ENCODE measurements around the gene CPM. TPM values are rescaled to one million over a fixed set of nuclear protein-coding genes. Genes with fewer than 3 reads are reported as not detected.

Gene CPM
- polyA plus RNA-seq, 4 donors: 17.3 to 36.2 (median 27.6) TPM

DNA sequence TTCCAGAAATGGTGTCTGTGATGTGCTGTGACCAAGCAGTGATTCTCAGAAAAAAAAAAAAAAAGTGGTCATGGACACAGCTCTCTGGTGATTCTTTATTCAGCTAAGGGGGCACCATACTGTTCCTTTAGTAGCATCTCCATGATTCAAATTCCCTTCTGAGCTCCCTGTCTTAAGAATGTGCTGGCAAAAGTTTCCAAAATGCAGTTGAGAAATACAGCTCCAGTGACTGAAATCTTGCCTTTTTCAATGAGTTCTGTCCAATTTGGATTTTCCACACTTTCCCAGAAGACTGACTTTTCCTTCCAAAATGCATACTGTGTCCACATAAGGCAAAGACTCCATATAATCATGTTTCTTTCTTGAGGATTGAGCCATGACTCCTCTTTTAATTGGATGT lies 24.3 kb upstream of the CPM start:
- no peak for DNase-seq (ENCODE audit: low read depth in 4 of 4, low spot score in 2 of 4)

DNA sequence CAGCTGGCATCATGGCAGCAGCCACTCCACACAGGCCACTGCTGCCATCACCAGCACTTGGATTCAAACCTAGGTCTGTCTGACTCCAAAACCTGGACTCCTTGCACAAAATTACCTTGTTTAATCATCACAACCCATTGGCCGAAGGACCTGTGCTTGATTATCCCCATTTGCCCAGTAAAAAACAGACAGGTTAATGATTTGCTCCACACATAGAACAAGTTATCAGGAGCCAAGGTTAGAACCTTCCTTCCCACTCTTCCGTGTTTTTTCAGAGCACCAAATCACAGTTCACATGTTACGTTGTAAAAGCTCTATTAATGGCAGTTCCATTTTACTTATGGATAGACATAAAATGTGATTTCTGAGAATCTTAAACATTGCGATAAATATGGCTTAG lies 23.5 kb upstream of the CPM start:
- no peak for DNase-seq (ENCODE audit: low read depth in 4 of 4, low spot score in 2 of 4)

DNA sequence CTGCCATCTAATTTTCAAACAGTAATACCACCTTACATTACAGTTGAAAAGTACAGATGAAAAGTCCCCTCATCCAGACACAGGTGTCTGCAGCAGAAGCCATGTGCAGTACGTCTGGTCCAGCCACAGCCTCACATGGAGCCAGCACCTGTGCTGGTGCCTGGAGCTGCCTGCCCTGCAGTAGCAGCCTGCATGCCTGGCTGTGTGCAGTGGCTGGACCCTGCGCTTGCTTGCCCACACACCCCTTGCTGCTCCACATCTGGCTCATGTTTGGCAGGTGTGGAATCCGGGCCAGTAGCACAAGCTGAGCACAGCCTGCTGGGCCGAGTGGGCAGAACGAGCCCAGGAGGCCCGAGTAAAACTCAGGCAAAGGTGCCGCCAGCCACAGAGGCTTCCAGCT lies 21.8 kb upstream of the CPM start:
- DNase-seq (ENCODE audit: low read depth in 4 of 4, low spot score in 2 of 4): no peak

DNA sequence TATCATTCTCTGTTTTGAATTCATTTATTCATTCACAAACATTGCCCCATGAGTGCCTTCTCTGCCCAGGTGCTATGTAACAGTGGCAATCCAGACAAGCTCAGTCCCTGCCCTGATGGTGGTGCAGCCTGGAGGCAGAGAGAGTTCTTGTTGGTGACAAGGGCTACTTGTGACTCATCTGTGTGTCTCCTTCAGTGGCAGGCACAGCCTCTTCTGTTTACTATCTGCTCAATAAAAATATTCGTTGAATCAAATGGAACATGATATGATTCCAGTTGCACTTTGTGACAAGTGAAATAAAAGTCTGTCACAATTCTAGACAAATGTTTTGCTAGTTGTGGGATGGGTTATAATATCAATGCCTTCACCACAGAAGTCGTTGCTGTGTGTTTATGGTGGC lies 20.6 kb upstream of the CPM start:
- no peak for DNase-seq (ENCODE audit: low read depth in 4 of 4, low spot score in 2 of 4)

DNA sequence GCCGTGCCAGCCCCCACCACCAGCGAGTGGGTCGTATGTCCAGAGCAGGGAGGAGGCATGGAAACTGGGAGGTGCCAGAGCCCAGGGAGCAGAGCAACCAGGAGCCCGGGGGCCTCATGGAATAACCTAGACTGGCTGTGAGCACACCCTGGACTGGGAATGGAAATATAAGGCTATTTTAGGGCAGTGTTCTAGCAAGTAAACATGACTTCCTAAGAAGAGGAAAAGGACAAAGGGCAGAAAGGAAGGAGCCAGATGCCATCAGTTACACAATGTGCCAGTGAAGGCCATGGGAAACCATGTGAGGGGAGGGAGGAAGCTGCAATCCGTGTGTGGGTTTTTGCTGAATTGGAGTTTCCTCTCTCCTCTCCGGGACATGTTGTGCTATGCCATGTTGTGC lies 18.7 kb upstream of the CPM start:
- no peak for DNase-seq (ENCODE audit: low read depth in 4 of 4, low spot score in 2 of 4)

DNA sequence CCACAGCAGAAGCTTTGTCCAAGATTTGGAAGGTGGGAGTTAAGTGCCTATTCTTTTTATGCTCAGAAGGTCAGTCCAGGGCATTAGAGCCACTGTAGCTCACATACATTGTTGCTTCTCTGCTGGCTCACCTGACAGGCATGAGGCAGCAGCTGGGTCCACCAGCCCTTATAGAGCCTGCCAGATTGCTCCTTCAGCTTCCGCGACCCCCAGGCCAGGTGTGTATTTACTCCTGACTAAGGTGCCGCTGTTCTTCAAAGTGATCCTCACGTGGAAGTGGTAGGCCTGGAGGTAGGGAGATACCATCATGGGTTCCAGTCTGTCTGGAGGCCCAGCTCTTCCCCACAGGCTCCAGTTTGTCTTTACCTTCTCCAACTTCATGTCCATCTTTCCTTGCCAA lies 17.5 kb upstream of the CPM start:
- no peak for DNase-seq (ENCODE audit: low read depth in 4 of 4, low spot score in 2 of 4)

DNA sequence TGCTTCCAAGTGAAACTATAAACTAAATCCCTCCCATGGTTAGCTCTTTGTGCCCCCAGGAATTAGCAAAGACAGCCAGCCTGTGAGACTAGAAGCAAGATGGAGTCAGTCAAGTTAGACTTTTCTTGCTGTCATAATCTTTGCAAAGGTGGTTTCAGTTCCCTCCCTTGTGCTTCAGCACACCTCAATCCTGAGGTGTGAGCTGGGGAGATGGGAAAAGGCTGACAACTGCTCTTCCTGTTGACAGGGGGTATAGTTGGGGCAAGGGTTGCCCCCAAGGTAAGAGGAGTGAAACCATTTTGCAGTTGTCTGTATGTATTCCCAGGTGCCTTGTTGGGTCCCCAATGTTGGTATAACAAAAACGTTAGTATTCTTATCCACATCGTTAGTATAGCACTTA lies 12.3 kb upstream of the CPM start:
- no peak for DNase-seq (ENCODE audit: low read depth in 4 of 4, low spot score in 2 of 4)

DNA sequence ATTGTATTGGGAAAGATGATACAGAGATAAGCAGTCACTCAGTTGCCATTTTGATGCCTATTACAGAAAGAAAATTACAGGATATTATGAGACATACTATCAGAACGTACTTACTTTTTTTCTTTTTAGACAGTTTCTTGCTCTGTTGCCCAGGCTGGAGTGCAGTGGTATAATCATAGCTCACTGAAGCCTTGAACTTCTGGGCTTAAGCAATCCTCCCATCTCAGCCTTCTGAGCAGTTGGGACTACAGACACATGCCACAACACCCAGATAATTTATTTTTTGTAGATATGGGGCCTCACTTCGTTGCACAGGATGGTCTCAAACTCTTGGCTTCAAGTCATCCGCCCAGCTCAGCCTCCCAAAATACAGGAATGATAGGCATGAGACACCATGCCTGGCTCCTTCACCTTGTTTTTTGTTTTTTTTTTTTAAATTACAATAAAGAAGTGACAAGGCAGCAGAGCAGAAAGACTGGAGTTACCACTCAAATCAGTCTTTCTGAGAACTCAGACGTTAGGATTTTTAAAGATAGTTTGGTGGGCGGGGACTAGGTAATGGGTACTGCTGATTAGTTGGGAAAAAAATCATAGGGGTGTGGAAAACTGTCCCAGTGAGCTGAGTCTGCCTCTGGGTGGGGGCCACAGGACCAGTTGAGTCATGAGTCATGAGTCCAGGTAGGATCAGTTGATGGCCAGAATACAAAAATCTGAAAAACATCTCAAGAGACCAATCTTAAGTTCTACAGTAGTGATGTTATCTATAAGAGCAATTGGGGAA lies 11.5 kb upstream of the CPM start:
- no peak for DNase-seq (ENCODE audit: low read depth in 4 of 4, low spot score in 2 of 4)

DNA sequence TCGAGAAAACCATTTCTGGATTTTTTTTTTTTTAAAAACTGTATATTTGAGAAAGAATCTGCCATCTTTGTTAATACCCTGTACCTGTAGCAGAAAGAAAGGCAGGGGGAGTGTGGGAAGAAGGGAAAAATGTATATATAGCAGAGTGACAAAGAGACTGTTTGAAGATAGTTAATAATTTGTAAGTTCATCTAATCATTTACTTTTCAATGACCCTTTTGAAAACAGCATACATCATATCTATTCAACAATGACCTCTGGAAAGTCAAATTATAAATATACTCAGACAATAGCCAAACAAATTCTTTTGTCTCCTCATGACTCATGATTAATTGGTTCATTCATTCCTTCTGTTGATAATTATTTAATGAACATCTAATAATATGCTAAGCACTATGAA lies 10.9 kb upstream of the CPM start:
- no peak for DNase-seq (ENCODE audit: low read depth in 4 of 4, low spot score in 2 of 4)

DNA sequence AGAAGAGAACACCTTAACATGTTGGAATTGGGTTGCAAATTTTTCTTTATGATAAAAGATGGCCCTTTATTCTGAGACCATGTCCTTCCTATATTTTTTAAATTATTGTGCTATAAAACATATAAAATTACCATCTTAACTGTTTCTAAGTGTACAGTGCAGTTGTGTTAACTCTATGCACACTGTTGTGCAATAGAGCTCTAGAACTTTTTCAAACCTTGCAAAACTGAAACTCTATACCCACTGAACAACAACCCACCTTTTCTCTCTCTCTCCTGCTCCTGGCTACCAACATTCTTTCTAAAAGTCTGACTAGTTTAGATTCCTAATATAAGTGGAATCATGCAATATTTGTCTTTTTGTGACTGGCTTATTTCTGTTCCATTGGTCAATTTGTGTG lies 7.8 kb upstream of the CPM start:
- no peak for DNase-seq (ENCODE audit: low read depth in 4 of 4, low spot score in 2 of 4)

DNA sequence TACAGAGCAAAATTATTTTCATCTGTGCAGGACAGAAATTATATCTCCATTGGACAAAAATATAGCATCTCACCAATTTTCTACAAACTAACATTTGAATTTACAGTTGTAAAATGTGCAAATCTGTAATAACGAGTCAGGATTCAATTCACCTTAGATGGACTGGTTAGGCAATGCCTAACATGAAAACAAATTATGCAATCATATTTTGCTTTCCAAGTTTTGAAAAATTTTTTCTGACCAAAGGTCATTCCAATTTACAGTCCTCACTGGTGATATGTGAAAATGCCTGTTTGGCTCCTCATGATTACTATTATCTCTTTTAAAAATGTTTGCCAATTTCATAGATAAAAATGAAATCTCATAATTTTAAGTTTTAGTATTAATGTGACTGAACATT lies 6.5 kb upstream of the CPM start:
- DNase-seq (ENCODE audit: low read depth in 4 of 4, low spot score in 2 of 4): no peak

DNA sequence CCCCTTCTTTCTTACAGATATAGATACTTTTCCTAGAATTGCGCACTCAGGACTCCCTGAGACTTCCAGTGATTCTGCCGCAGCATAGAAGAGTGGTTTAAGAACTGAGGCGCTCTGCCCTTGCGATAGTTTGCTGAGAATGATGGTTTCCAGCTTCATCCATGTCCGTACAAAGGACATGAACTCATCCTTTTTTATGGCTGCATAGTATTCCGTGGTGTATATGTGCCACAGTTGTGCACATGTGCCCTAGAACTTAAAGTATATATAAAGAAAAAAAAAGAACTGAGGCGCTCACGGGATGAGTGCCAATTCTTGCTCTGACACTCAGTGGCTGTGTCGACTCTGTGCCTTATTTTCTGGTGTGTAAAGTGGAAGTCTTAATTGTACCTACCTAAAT lies 1.4 kb upstream of the CPM start:
- no peak for DNase-seq (ENCODE audit: low read depth in 4 of 4, low spot score in 2 of 4)

DNA sequence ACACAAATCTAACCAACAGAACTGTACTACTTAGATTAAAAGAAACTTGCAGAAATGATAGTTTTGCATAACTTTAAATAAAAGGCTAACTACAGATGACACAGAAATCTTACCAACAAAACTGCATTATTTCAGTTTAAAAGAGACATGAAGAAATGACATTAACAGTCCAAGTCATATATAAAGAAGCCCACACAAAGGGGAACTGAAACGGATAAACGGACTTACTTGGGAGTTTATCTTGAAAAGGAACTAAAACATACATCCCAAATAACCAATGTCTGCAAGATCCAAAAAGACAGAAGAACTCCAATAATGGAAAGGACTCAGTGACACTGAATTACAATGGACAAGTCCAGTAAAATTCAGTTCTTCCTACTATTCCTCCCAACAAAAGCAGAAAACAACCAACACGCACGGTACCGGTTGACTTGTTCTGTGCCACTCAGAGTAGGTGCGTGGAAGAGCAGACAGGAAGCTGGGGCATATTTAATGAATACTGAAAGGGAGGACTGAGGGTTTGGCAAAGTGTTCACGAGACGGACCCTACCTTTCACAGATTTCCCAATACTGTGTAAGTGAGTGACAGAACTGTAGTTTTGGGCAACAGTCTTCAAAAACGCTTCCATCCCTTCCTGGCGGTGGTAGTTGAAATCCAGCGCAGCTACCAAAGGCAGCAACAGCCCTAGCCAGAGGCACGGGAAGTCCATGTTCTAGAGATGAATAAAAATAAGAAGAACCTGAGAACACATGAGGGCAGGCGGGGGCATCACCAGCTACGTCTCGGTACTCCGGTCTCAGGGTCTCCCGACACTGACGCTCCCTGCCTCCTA lies 627 bp downstream of the CPM start:
- DNase-seq (ENCODE audit: low read depth in 4 of 4, low spot score in 2 of 4): peak in 3 of 4 donors; percentile 11 to 36 (median 26)

DNA sequence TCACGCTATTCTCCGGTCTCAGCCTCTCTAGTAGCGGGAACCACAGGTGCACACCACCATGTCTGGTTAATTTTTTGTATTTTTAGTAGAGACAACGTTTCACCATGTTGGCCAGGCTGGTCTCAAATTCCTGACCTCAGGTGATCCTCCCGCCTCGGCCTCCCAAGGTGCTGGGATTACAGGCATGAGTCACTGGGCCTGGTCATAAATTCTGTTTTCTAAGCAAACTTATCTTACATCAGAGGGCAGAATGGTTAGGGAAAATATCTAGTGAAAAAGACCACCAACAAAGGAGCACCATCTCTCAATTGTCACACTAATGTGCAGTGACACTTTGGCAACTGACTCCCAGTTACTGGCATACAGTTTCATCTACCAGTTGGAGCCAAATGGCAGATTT lies 2.8 kb downstream of the CPM start:
- no peak for DNase-seq (ENCODE audit: low read depth in 4 of 4, low spot score in 2 of 4)

DNA sequence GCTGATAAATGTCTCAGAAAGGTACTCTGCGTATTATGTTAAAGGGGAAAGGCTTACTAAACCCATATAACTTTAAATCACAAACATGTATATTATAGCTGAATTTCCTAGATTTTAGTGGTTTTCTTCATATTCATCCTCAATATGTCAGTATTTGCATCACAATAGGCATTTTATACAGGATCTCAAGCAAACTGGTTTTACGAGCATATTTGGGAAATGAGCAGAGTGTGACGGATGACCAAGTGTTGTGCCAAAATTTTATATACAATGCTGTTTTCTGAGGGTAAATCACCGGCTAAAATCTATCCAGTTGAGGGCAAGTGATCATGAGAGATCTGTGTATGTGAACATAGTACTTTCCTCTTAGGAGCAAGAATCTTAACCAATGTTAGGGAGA lies 8.4 kb downstream of the CPM start:
- no peak for DNase-seq (ENCODE audit: low read depth in 4 of 4, low spot score in 2 of 4)

DNA sequence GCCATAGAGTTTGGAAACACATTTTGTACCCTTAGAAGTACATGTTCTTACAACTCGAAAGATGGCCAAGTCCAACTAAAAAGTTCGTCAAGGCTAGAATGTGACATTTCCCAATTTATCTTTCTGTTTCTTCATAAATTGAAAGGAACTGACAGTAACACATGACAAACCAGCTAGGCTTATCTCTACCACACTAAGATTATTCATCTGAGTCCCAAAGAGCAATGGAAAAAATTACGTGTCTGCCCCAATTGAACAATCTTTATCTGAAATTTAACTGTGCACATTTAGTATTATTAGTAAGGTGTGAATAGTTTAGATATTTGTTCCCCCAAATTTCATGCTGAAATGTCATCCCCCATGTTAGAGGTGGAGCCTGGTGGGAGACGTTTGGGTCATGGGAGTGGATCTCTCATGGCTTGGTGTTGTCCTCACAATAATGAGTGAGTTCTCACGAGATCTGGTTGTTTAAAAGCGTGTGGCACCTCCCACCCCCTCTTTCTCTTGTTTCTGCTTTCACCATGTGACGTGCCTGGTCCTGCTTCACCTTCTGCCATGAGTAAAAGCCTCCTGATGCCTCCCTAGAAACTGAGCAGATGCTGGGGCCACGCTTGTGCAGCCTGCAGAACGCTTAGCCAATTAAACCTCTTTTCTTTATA lies 13.3 kb downstream of the CPM start:
- DNase-seq (ENCODE audit: low read depth in 4 of 4, low spot score in 2 of 4): no peak

DNA sequence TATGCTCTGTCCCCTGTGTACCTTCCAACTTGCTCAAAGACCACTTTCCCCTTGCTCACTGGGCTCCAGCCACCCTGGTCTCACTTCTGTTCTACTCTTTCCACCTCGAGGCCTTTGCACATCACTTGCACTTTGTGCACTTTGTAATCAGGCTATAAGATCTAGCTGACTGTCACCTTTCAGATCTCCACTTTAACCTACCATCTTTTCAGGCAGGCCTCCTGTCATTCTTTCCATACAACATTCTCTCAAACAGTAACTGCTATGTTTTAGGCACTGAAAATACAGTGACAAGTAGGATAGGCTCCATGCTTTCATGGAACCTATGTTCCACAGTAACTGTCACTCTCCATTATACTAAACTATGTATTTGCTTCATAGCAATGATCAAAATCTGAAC lies 14.0 kb downstream of the CPM start:
- no peak for DNase-seq (ENCODE audit: low read depth in 4 of 4, low spot score in 2 of 4)

DNA sequence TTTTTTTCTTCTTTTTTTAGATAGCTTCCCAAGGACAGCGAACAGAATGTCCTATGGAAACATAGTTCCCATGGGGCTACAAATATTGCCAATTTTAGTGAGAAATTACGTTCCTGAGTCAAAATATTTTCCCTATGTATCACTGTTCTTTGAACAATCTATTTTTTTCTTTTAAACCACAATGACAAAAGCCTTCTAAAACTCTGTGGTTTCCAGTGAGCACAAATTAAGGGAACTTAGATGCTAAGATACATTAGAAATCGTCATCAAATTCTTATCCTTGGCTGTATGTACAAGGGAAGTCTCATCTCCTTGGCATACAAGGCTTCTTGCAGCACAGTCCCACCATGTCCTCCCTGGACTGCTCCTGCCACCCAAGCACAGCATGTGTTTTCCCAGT lies 17.9 kb downstream of the CPM start:
- no peak for DNase-seq (ENCODE audit: low read depth in 4 of 4, low spot score in 2 of 4)

DNA sequence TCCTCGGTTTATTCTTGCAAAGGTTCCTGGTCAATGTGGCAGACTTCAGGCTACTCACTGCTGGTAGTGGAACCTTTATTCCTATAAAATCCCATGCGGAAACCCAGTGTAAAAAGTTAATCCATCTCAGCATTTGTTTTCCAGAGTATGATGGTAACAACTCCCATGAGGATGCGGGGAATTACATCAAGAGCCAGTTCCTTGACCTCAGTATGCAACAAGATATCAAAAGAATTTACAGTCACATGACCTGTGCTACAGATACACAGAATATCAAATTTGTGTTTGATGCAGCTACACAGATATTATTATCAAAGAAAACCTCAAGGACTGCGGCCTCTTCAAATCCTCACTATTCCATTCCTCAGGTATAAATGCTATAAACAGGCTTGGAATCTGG lies 19.3 kb downstream of the CPM start:
- DNase-seq (ENCODE audit: low read depth in 4 of 4, low spot score in 2 of 4): no peak

DNA sequence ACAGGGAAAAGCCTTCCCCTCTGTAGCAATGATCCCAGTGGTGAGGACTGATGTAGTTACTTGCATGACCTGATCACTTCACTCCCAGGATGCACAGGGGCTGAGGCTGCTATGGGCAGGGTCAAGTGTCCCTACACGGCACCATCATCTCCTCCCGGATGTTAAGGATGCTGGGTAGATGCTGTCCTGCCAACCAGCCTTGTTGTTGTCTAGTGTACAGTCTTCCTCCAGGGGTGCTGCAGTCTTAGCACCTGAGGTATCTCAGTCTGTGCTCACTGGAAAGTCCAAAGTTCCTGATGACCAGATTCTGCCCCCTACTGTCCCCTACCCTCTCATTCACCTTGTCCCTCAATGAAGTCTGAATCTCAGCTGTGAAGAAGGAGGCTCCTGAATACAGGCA lies 20.1 kb downstream of the CPM start:
- DNase-seq (ENCODE audit: low read depth in 4 of 4, low spot score in 2 of 4): no peak

DNA sequence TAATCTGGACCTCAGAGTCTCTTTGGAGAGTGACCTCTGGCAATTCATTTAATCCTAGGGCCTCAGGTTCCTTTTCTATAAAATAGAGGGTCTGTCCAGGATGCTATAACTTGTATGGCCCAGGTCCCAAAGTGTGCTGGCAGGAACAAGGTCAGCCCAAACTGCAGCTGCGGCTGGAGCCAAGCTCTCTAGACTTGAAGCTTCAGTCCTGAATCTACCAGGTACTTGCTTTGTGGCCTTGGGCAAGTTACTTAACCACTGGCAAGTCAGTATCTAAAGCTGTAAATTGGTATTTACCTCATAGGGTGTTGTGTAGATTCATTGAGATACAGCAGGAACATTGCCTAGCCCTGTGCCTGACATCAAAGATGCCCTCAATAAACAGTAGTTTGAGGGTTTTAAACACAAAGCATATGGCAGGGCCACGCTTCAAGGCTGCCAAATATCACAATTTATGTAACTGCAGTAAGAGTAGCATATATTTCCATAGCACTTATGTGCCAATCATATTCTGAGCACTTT lies 21.7 kb downstream of the CPM start:
- no peak for DNase-seq (ENCODE audit: low read depth in 4 of 4, low spot score in 2 of 4)
